Astrocyte (in vitro differentiated cells and primary cell): Measurements from ENCODE around the gene ZNRF2.

Source experiments
- EZH2 ChIP-seq: IDR thresholded peaks from 2 replicates; pipeline ENCODE4 v1.6.1; 2012; ENCODE audit warnings: mild to moderate bottlenecking, low read length, inconsistent platforms; ENCODE audit not compliant: insufficient read depth
- TF ChIP-seq, protein P1 (sequence below): IDR thresholded peaks from 2 replicates; pipeline ENCODE4 v1.5.1; 2011; ENCODE audit warnings: low read depth, mild to moderate bottlenecking, inconsistent platforms, low read length, moderate library complexity; ENCODE audit not compliant: insufficient read depth

DNA sequence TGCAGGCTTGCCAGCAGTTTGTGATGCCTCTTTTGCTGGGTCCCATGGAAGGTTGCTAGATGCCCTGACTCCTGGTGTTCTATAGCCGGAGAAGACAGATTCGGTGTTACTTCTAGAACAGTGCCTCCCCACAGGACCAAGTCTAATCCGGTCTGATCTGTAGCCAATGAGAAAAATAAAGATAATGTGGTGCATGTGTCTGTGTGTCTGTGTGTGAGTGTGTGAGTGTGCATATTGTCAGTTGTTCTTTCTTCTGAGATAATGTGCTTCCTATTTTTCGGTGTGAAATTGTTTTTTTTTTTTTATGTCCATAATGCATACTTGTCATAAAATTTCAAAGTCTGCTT, 29.7 kb upstream of the ZNRF2 start:
- TF ChIP-seq, protein P1, sequence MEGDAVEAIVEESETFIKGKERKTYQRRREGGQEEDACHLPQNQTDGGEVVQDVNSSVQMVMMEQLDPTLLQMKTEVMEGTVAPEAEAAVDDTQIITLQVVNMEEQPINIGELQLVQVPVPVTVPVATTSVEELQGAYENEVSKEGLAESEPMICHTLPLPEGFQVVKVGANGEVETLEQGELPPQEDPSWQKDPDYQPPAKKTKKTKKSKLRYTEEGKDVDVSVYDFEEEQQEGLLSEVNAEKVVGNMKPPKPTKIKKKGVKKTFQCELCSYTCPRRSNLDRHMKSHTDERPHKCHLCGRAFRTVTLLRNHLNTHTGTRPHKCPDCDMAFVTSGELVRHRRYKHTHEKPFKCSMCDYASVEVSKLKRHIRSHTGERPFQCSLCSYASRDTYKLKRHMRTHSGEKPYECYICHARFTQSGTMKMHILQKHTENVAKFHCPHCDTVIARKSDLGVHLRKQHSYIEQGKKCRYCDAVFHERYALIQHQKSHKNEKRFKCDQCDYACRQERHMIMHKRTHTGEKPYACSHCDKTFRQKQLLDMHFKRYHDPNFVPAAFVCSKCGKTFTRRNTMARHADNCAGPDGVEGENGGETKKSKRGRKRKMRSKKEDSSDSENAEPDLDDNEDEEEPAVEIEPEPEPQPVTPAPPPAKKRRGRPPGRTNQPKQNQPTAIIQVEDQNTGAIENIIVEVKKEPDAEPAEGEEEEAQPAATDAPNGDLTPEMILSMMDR = no peak
- TF ChIP-seq EZH2 = no peak
